Embryonic facial prominence (tissue), 1 donor: ENCODE measurements around the gene LCE6A.

ENCODE experiments used
- DNase-seq: peaks from one replicate; pipeline ENCODE4 v3.0.0-alpha.2; 2016; ENCODE audit errors: extremely low spot score

The LCE6A gene

DNA sequence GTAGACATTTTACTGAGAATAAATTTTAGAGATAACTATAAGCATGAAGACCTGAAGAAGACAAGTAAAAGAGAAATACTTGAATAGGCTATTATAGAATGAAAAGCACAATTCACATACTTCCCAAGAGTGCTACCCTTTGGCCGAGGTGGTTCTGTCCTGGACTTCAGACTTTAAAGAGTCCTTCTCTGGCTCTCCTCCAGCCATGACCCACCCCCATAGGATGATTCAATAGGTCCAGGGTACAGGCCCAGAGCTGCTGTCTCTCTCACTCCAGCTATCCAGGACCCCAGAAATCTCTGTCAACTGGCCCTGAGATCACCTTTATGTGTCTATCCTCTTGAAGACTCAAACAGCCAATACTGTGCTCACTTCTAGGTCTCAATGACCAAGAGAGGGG is 34.2 kb downstream of the LCE6A start:
- no peak for DNase-seq

DNA sequence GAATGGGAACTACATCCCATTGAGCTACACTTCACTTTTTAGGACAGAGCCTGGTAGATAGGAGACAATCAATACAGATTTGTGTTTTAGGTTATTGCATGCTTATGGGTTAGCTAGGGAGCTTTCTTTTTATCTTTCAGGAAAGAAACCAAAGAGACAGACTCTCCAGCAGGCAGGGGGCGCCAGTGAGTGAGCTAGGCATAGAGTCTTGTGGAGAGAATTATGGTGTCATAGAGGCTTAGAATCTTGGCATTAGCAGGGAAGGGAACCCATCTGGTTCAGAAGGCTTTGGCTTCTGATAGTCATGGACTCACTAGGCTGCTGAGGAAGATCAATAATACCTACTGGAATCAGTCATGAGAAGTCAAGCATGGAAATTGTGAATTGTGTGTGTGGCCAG is 35.4 kb downstream of the LCE6A start, which contains the start of gene SMCP:
TSS of gene SMCP (plus strand) at position 281 of the 400 bp plus-strand sequence. CDS start 6,101 bp downstream, outside the sequence.
- no peak for DNase-seq

DNA sequence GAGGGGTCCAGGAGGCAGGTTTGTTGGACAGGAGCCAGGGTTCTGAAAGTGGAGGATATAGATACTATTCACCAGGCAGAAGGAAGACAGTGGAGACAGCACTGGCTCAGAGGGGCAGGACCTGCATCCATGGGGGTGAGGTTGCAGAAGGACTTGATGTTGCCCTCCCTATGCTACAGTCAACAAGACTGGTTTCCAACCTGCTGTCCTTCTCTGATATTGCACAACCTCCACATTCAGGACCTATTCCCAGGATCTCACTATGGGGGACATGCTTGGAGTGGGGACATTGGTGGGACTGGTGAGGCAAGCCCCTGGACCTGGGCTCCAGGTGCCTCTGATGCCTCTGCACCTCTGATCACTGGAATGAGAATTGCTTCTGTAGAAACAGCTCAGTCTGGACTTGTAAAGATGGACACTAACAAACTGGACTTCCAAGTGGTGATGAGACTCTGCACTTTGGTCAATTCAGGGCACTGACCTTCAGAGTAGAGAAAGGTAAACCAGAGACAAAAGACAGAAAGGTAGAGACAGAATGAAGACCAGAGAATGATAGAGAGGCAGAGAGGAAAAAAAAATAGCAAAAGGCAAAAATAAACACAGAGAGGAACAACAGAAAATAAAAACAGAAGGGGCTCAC is 37.0 kb downstream of the LCE6A start:
- no peak for DNase-seq

DNA sequence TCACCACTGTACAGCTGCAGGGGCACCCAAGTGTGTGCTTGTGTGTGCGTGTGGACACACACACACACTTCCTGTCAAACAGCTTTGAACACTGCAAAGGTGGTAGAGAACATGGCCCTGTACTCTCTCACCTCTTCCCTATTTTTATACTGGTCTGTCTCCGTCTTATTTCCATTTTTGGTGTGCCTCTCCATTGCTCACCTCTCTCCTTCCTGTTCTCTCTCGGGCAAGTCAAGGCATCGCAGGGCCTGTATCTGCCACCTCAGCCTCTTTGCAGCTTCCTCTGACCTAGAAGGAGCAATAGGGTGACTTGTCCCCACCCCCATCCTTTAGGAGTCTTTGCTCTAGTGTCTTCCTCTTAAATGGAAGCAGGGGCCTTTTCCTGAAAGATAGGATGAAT is 37.7 kb downstream of the LCE6A start:
- DNase-seq, result no peak

DNA sequence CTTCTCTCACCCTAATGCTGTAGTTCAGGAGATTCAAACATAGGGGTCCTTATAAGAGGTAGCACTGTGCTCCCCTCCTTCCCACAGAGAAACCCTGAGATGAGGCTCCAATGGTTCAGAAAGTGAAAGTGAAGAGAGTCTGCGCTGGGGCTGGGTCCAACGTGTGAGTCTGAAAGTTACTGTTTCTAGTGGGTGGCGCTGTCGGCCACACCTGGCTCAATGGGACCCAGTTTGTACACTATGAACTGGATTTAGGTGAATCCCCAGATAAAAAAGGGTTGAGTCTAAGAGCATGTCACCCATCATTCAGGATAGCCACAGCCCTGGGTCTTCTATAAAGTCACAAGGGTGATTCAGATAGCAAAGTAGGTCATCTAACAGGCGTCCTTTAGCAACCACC is 38.3 kb downstream of the LCE6A start:
- no peak for DNase-seq

DNA sequence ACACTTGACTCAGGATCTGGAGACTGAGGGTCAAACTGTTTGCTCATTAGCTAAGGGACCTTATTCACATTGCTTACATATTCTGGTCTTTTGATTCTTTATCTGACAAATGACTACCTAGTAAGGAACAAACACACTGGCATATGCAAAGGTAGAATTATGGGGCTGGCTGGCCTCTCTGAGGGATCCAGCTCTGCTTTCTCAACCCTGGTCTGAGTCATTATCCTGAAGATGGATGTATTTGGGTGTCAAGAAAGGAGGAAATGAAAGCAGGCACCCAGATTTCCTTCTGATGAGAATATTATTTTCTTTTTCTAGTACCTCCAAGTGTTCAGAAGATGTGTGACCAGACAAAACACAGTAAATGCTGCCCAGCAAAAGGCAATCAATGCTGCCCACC is 41.4 kb downstream of the LCE6A start:
- no peak for DNase-seq

DNA sequence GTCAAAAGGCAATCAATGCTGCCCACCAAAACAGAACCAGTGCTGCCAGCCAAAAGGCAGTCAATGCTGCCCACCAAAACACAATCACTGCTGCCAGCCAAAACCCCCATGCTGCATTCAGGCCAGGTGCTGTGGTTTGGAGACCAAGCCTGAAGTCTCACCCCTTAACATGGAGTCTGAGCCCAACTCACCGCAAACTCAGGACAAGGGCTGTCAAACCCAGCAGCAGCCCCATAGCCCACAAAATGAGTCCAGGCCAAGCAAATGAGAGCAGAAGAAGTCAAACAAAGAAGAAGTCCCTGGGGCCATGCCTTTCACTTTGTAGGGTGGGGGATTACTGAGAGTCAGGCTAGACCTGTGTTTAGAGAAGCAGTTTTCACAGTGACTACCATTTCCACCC is 41.9 kb downstream of the LCE6A start:
- DNase-seq, result no peak

DNA sequence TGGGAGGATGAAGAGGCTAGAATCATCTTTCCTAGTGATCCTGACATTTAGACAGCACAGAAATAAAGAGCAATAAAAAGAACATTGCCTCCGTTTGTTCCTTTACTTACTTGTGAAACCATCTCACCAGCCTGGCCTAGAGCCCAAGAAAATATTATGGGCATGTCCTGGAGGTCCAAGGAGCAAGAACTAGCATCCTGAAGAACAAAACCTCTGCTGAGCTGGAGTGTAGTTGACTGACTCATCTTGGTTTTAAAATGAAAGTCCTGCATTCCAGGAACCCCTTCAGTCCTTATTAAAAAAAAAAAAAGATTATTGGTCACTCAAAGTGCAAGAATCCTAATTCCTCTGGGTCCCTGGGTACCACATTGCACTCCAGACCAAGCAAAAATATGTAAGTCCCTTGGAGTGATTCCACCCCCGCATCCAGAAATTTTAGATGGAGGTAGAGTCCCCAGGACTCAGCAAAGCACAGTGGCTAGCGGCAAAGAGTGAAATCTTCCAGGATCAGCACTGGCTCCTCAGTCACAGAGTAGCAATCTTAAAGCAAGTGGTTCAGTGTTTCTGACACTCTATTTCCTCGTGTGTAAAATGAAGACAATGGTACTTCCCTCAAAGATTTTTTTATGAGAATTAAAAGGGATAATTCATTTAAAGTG is 42.4 kb downstream of the LCE6A start:
- no peak for DNase-seq

DNA sequence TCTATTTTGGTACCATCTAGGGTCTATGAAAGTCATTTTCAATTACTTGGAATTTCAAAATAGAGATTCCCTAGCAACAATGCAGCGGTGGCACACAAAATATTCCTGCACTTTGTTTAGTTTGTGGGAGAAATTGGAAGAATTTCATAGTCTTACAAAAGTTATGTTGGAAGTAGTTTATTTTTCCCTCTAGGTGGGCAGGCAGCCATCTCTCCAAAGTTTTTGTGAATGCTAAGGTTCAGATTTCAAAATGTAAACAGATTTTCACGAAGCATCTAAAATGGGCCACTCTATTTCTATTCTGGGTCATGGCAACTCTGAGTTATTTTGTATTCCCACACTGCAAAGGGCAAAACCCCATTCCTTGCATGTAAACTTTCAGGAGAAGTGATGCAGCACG is 43.4 kb downstream of the LCE6A start:
- DNase-seq, result no peak

DNA sequence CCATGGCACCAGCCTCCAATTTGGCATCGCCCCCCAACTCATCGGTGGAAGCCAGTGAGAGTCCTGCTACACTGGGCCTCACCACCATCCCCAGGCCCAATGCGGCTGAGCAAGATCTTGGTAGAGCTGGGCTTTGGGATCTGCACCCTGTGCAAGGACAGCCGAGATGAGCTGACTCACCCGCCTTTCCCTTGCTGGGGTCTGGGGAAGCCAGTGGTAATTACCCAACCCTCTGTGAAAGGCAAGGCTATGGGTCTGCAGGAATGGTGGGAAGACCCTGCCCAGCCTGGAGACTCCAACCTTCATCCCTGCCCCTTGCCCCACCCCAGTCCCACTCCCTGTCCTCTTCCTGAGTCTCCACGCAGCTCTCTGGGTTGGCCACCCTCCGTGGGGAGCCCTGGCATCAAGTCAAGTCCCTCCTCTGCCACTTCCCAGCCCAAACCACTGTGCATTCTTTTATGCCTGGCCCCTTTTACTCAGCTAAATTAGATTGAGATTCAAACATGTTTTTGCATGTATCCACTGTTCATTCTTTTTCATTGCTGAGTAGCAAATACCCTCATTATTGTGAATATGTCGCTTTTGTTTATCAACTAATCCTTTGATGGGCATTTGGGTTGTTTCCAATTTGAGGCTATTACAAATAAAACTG is 44.2 kb downstream of the LCE6A start:
- DNase-seq, result no peak

DNA sequence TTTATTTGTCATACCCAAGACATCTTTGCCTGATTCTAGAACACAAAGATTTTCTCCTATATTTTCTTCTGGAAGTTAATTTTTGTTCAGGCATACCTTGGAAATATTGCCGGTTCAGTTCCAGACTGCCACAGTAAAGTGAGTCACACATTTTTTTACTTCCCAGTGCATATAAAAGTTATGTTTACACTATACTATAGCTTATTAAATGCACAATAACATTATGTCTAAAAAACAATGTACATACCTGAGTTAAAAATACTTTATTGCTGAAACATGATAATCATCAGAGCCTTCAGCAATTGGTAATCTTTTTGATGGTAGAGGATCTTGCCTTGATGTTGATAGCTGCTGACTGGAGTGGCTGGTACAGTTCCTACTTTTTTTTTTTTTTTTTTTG is 45.5 kb downstream of the LCE6A start:
- no peak for DNase-seq
